AG04450 (cell line): Measurements from ENCODE around the gene SNRNP70. TPM values are rescaled to one million over a fixed set of nuclear protein-coding genes. Genes with fewer than 3 reads are reported as not detected.
A peak's percentile ranks its signal among the peaks of the same experiment; 100 is the strongest.
"Not testable (repeated sequence)": the region's sequence is repeated elsewhere in the genome, so short reads cannot be mapped to it uniquely, and the experiment has no call there.

Experiments used
- CTCF ChIA-PET: fragments of 300-600, 350-600 bp; formaldehyde crosslinking; extraction: SDS; loops from one replicate; lab custom pipeline; 2022; ENCODE audit warnings: antibody characterized with exemption, inconsistent platforms; lab: Charles Lee
- POLR2A ChIA-PET: fragments of 350-600 bp; formaldehyde crosslinking; extraction: SDS; loops from one replicate; lab custom pipeline; 2021; ENCODE audit warnings: antibody characterized with exemption, inconsistent platforms; lab: Yijun Ruan, JAX
- DNase-seq: peaks from one replicate; pipeline ENCODE4 v3.0.0-alpha.2; 2011; ENCODE audit warnings: low read depth, low spot score
- H3K27ac ChIP-seq: one replicate; pipeline ENCODE4 v1.5.1; 2012; ENCODE audit warnings: low read depth, low read length, control low read depth
- H3K27me3 ChIP-seq: one replicate; pipeline ENCODE4 v1.6.0; 2012; ENCODE audit warnings: low read length; ENCODE audit not compliant: control insufficient read depth, insufficient read depth
- H3K4me3 ChIP-seq: 2 replicates; pipeline ENCODE4 v1.5.1; 2011; ENCODE audit warnings: mild to moderate bottlenecking, low read depth, low read length, control low read depth
- H3K9me3 ChIP-seq: 2 replicates; pipeline ENCODE4 v1.5.1; 2012; ENCODE audit warnings: low read length; ENCODE audit not compliant: control insufficient read depth, insufficient read depth
- polyA plus RNA-seq: library from polyadenylated mRNA; depleted of rRNA; stranded (reverse); fragments of >200 nt; gene quantifications from 2 replicates; pipeline ENCODE4 v1.2.3, GENCODE V29; 2011
- TF ChIP-seq, protein P1 (sequence below): IDR thresholded peaks from 2 replicates; pipeline ENCODE4 v1.5.1; 2011; ENCODE audit warnings: low read depth, low read length, control low read depth, inconsistent platforms

SNRNP70 gene
- polyA plus RNA-seq, 1 experiment = 117 TPM

DNA sequence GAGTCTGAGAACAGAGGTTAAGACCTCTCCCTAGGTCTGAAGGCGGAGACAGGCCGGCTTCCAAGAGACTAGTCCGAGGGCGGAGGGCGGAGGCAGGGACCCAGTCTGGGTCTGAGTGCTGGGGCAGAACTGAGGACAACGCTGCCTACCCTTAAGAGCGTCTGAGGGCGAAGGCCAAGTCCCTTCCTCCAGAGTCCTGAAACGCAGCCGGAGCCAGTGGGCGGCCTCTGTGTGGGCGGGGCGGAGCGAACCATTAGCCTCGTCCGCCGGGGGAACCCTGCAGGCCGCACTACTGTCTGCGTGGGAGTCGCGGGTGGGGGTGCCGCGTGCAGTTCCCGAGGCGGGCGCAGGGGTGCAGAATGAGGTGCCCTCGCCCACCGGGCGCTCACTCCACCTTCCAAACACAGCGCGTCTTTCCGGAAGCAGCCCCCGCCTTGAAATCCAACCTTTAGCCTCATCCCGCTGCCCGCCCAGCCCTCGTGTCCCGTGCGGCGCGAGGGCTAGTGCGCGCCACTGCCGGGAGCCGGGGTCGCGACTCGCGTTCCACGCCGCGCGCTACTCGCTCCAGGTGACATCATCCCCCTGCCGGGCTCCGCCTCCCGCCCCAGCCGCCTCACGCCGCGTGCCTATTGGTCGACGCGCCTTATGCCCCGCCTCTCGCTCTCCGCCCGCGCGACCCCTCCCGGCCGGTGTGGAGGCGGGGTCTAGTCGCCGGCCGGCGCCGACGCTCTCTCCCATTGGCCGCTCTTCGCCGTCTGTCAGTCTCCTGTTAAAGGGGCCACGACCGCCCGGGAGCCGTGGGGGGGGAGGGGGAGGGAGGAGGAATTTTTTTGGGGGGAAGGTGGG, 33.5 kb downstream of the SNRNP70 start, which contains the start of gene C19orf73:
TSS of gene C19orf73 (minus strand) at position 579 of the 846 bp plus-strand sequence. CDS start at position 458, 121 bp downstream.
- no peaks in the 10 kb centered on the region for H3K9me3 ChIP-seq
- TF ChIP-seq, protein P1, sequence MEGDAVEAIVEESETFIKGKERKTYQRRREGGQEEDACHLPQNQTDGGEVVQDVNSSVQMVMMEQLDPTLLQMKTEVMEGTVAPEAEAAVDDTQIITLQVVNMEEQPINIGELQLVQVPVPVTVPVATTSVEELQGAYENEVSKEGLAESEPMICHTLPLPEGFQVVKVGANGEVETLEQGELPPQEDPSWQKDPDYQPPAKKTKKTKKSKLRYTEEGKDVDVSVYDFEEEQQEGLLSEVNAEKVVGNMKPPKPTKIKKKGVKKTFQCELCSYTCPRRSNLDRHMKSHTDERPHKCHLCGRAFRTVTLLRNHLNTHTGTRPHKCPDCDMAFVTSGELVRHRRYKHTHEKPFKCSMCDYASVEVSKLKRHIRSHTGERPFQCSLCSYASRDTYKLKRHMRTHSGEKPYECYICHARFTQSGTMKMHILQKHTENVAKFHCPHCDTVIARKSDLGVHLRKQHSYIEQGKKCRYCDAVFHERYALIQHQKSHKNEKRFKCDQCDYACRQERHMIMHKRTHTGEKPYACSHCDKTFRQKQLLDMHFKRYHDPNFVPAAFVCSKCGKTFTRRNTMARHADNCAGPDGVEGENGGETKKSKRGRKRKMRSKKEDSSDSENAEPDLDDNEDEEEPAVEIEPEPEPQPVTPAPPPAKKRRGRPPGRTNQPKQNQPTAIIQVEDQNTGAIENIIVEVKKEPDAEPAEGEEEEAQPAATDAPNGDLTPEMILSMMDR = peak; percentile 10; the same call in 1 of the 2 replicates
- POLR2A ChIA-PET = no interaction called here
- H3K27ac ChIP-seq = peak within 1 kb of the TSS; percentile 77
- CTCF ChIA-PET = interaction anchor here (2.1 kb wide), 1 partner anchor 80 kb away, joined by 10 read pairs; no protein-coding TSS in a partner anchor
- peaks cover 2% of the 10 kb centered on the region for H3K27me3 ChIP-seq
- H3K4me3 ChIP-seq = peak within 1 kb of the TSS; percentile 73
- peak; percentile 81 for DNase-seq

DNA sequence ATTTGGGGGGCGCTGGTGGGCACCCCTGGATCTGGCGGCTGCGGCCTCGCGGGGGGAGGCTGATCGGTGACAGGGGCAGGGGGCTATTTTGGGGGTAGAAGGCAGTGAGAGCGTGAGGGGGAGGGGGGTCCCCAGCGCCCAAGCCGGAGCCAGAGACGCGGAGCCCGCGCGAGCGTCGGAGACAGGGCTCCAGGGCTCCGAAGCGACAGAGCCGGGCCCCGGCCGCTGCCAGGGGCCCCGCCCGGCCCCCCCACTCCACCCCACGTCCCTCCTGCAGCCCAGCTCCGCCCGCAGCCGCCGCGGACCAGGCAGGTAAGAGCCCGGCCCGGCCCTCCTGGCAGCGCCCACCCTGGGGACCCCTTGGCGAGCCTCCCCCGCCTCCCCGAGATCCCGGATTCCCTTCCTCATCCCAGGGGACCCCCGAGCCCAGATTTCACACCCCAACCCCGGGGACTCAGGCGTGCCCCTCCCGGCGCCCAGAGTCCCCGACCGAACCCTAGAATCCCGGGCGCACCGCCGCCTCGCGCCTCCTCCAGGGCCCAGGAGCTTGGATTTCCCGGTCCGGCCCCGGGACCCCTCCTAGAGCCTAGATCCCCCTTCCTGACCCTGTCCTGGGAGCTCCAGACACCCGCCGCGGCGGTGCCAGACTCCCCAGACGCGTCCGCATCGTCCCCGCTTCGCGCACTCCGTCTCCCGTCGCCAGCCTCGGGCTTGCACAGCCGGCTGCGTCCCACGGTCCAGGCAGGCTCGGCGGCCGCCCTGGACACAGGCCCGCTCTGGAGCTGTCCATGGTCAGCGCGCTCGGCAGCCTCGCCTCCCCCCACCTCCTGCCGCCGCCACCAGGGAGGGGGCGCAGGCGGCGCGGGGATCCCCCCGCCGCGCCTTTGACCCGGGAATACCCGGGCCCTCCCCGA, 34.4 kb downstream of the SNRNP70 start, which contains the start of gene PPFIA3:
TSS of gene PPFIA3 (plus strand) at position 134 of the 914 bp plus-strand sequence. CDS start 8,330 bp downstream, outside the sequence.
- POLR2A ChIA-PET = interaction anchor here (0.8 kb wide), 1 partner anchor 30 kb away, joined by 3 read pairs; no protein-coding TSS in a partner anchor
- CTCF ChIA-PET = interaction anchor here (0.7 to 1.9 kb wide), 4 partner anchors 22 to 106 kb away, joined by 3 to 6 read pairs (median 4); no protein-coding TSS in a partner anchor

DNA sequence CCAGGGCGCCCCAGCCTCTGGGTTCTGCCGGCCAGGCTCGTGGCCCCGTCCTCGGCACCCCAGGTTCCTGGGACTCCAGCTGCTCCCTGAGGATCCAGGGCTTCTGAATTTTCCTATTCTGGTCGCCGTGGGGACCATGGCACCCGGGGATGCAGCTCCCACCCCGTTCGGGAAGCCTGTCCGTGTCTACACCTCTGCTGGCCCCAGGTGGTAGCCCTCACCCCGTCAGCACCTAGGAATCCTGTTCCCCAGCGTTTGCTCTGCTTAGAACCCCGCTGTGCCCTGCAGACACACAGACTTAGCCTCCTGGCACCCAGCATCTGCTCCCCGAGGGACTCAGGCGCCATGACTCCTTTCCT, 35.1 kb downstream of the SNRNP70 start:
- TF ChIP-seq, protein P1 = no peak
- ChIA-PET CTCF (interaction anchor here (1.4 to 1.9 kb wide), 3 partner anchors 22 to 106 kb away, joined by 4 to 6 read pairs (median 4); no protein-coding TSS in a partner anchor), POLR2A (interaction anchor here (0.8 kb wide), 1 partner anchor 30 kb away, joined by 3 read pairs; no protein-coding TSS in a partner anchor)
- Histone ChIP-seq H3K27ac (no peak overlapping the region), H3K4me3 (no peak overlapping the region), H3K27me3 (peaks cover 4% of the 10 kb centered on the region), H3K9me3 (no peaks in the 10 kb centered on the region)
- DNase-seq = no peak

More for the DNA sequence above, 34.4 kb downstream of the SNRNP70 start, which contains the start of gene PPFIA3:
- Histone ChIP-seq H3K4me3 (peak within 1 kb of the TSS; percentile 73), H3K27me3 (peaks cover 4% of the 10 kb centered on the region), H3K9me3 (no peaks in the 10 kb centered on the region), H3K27ac (peak within 1 kb of the TSS; percentile 77)
- no peak for DNase-seq
- TF ChIP-seq, protein P1 = no peak

DNA sequence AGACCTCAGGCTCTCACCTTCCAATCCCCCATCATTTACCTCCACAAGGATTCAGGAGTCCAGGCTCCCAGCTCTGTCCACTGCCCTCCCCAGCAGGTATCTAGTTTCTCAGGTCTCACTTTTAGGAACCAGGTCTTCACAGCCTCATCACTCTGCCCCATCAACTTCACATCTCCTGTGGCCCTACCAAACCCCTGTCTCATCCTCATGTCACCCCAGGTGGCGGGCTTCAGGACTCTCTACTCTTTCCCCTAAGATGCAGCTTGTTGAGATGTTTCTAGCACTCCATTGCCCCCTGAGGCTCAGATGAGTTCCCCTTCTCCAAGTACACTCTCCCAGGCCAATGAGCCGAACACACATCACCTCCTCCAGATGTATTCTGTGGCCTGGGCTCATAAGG, 35.6 kb downstream of the SNRNP70 start:
- peaks cover 5% of the 10 kb centered on the region for H3K27me3 ChIP-seq
- H3K27ac ChIP-seq = no peak overlapping the region
- TF ChIP-seq, protein P1 = no peak
- DNase-seq = no peak
- CTCF ChIA-PET = interaction anchor here (1.4 to 1.9 kb wide), 3 partner anchors 23 to 105 kb away, joined by 4 to 6 read pairs (median 4); no protein-coding TSS in a partner anchor
- no peaks in the 10 kb centered on the region for H3K9me3 ChIP-seq
- POLR2A ChIA-PET = interaction anchor here (0.8 kb wide), 1 partner anchor 29 kb away, joined by 3 read pairs; no protein-coding TSS in a partner anchor
- H3K4me3 ChIP-seq = no peak overlapping the region

DNA sequence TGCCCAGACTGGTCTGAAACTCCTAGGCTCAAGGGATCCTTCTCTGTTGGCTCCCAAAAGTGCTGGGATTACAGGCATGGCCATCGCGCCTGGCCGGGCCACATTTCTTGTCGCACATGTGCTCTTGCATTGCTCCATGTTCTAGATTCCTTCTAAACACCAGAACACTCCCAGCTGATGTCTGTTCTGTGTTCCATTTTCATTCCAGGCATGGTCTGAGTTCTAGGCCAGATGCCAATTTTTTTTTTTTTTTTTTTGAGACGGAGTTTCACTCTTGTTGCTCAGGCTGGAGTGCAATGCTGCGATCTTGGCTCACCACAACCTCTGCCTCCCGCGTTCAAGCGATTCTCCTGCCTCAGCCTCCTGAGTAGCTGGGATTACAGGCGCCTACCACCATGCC, 36.6 kb downstream of the SNRNP70 start:
- DNase-seq, POLR2A ChIA-PET, H3K9me3 ChIP-seq, H3K27me3 ChIP-seq, H3K4me3 ChIP-seq, H3K27ac ChIP-seq: not testable (repeated sequence)
- CTCF ChIA-PET = interaction anchor here (1.9 kb wide), 1 partner anchor 25 kb away, joined by 4 read pairs; no protein-coding TSS in a partner anchor

DNA sequence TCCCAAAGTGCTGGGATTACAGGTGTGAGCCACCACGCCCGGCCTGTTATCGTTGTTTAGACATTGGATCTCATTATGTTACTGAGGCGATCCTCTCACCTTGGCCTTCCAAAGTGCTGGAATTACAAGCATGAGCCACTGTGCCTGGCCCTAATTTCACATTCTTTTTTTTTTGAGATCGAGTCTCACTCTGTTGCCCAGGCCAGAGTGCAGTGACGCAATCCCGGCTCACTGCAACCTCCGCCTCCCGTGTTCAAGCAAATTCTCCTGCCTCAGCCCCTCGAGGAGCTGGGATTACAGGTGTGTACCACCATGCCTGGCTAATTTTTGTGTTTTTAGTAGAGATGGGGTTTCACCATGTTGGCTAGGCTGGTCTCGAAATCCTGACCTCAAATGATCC, 38.0 kb downstream of the SNRNP70 start:
- CTCF ChIA-PET = interaction anchor here (0.6 to 1.5 kb wide), 2 partner anchors 10 kb away, joined by 3 to 5 read pairs; no protein-coding TSS in a partner anchor
- H3K9me3 ChIP-seq, H3K4me3 ChIP-seq, POLR2A ChIA-PET, DNase-seq, H3K27ac ChIP-seq, H3K27me3 ChIP-seq: not testable (repeated sequence)
